Keratinocyte (primary cell): ENCODE measurements around the gene UGCG.

ENCODE experiments used
- EZH2 ChIP-seq: IDR thresholded peaks from one replicate; pipeline ENCODE4 v1.6.1; 2012; ENCODE audit warnings: inconsistent platforms, mild to moderate bottlenecking, low read length, moderate library complexity
- TF ChIP-seq, protein P1 (sequence below), 3 experiments: IDR thresholded peaks in 1 of 3; conservative IDR thresholded peaks in 1 of 3; optimal IDR thresholded peaks in 1 of 3; 2 replicates in 2 of 3; 3 replicates in 1 of 3; pipeline versions ENCODE3 to v1.5.1; 2011; ENCODE audit warnings: low read length in 3 of 3, mild to moderate bottlenecking in 3 of 3, moderate library complexity in 2 of 3, control low read depth in 1 of 3, inconsistent platforms in 1 of 3; ENCODE audit not compliant: insufficient read depth in 2 of 3; ENCODE audit errors: extremely low read depth in 1 of 3

DNA sequence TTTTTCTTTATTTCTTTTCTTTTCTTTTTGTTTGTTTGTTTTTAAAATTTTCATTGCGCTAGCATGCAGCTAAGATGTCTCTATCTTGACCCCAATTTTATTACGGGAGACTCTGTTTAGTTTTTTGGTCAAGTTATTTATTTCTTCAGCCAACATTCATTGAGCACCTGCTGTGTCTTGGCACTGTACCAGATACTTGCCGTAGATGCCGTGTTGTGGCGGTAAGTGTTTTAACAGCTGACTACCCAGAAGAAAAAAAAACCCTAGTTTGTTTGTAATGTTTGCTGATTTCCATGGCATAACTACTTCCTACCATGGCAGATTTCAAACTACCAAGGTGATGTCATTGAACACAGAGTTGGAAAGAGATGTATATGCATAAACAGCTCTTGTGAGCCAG lies 65.0 kb downstream of the UGCG start:
- TF ChIP-seq, protein P1, sequence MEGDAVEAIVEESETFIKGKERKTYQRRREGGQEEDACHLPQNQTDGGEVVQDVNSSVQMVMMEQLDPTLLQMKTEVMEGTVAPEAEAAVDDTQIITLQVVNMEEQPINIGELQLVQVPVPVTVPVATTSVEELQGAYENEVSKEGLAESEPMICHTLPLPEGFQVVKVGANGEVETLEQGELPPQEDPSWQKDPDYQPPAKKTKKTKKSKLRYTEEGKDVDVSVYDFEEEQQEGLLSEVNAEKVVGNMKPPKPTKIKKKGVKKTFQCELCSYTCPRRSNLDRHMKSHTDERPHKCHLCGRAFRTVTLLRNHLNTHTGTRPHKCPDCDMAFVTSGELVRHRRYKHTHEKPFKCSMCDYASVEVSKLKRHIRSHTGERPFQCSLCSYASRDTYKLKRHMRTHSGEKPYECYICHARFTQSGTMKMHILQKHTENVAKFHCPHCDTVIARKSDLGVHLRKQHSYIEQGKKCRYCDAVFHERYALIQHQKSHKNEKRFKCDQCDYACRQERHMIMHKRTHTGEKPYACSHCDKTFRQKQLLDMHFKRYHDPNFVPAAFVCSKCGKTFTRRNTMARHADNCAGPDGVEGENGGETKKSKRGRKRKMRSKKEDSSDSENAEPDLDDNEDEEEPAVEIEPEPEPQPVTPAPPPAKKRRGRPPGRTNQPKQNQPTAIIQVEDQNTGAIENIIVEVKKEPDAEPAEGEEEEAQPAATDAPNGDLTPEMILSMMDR (optimal IDR thresholded peaks at IDR 0.05 in 1 of 3, IDR thresholded peaks at IDR 0.05 in 1 of 3, conservative IDR thresholded peaks at IDR 0.05 in 1 of 3; ENCODE audit: extremely low read depth in 1 of 3, insufficient read depth in 2 of 3, low read length in 3 of 3) = no peak
- TF ChIP-seq EZH2 = no peak
